ENCODE results near the gene ATP2B3.

- TF ChIP-seq TAF1 (IDR thresholded peaks at IDR 0.05; ENCODE audit: borderline replicate concordance, insufficient read depth, low read length): no peak
- no peak for TF ChIP-seq POLR2AphosphoS5 (IDR thresholded peaks at IDR 0.05; ENCODE audit: low read depth, low read length)
- TF ChIP-seq SIN3A (IDR thresholded peaks at IDR 0.05; ENCODE audit: borderline replicate concordance, insufficient read depth, low read length): no peak
- TF ChIP-seq, protein P1, sequence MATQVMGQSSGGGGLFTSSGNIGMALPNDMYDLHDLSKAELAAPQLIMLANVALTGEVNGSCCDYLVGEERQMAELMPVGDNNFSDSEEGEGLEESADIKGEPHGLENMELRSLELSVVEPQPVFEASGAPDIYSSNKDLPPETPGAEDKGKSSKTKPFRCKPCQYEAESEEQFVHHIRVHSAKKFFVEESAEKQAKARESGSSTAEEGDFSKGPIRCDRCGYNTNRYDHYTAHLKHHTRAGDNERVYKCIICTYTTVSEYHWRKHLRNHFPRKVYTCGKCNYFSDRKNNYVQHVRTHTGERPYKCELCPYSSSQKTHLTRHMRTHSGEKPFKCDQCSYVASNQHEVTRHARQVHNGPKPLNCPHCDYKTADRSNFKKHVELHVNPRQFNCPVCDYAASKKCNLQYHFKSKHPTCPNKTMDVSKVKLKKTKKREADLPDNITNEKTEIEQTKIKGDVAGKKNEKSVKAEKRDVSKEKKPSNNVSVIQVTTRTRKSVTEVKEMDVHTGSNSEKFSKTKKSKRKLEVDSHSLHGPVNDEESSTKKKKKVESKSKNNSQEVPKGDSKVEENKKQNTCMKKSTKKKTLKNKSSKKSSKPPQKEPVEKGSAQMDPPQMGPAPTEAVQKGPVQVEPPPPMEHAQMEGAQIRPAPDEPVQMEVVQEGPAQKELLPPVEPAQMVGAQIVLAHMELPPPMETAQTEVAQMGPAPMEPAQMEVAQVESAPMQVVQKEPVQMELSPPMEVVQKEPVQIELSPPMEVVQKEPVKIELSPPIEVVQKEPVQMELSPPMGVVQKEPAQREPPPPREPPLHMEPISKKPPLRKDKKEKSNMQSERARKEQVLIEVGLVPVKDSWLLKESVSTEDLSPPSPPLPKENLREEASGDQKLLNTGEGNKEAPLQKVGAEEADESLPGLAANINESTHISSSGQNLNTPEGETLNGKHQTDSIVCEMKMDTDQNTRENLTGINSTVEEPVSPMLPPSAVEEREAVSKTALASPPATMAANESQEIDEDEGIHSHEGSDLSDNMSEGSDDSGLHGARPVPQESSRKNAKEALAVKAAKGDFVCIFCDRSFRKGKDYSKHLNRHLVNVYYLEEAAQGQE (IDR thresholded peaks at IDR 0.05; ENCODE audit: insufficient read depth in 1 of 2, low read depth in 2 of 2, low read length in 2 of 2): no peak
- no peak for TF ChIP-seq FOXP2 (optimal IDR thresholded peaks at IDR 0.05; ENCODE audit: borderline replicate concordance, extremely low read depth, extremely low read length, insufficient read depth)
Observed at GRCh38 chrX:153578200-153578835, 60.9 kb downstream of the ATP2B3 start.

Measured in PFSK-1 (cell line).